ENCODE data around the gene CLCN7.

DNA sequence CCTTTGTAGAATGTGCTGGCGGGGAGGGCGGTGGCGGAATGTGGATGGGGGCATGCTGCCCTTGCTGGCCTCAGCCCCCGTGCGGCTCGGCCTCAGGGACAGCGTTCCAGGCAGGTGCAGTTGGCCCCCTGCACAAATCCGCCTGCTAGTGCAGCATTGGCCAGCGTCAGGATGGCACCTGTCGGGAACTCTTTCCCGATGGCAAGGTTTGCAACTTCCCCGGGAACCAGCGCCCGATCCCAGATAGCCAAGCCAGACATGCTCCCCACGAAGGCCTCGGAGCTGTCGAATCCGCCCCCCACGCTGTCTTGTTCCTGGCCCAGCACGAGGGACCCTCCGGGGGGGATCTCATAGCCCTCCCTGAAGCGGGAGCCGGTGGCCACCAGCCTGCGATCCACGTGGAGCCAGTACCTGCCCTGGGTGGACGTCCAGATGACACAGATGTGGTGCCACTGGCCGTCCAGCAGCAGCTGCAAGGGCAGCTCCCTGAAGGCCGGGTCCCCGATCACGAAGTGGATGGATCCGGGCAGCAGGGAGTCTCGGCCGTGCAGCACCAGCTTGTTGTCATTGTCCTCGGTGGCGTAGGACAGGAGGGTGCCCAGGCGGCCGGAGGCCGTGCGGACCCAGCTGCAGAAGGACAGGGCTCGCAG lies 11.1 kb upstream of the CLCN7 start:
- TF ChIP-seq RAD21 (IDR thresholded peaks at IDR 0.05; ENCODE audit: low read depth) (no peak), CEBPB (IDR thresholded peaks at IDR 0.05) (no peak)

All from Ishikawa (cell line).